Progenitor cell of endocrine pancreas (in vitro differentiated cells): ENCODE results near the gene APEH. TPM values are rescaled to one million over a fixed set of nuclear protein-coding genes. Genes with fewer than 3 reads are reported as not detected.

Experiments used
- DNase-seq: peaks from one replicate; pipeline ENCODE4 v3.0.0; 2021; ENCODE audit warnings: low spot score; ENCODE audit not compliant: unreplicated experiment
- H3K27ac Mint-ChIP-seq: 2 replicates; pipeline ENCODE4 v1.8.0; 2021; ENCODE audit warnings: mild to moderate bottlenecking, moderate library complexity, mixed read lengths
- H3K27me3 Mint-ChIP-seq: 2 replicates; pipeline ENCODE4 v1.8.0; 2021; ENCODE audit warnings: mixed read lengths
- H3K36me3 Mint-ChIP-seq: 2 replicates; pipeline ENCODE4 v1.8.0; 2022; ENCODE audit warnings: mixed read lengths; ENCODE audit not compliant: insufficient read depth
- H3K4me1 Mint-ChIP-seq: 2 replicates; pipeline ENCODE4 v1.8.0; 2021; ENCODE audit warnings: low read depth, mixed read lengths
- H3K4me3 Mint-ChIP-seq: 2 replicates; pipeline ENCODE4 v1.8.0; 2021; ENCODE audit warnings: low read depth, mild to moderate bottlenecking, moderate library complexity, mixed read lengths
- H3K9me3 Mint-ChIP-seq: 2 replicates; pipeline ENCODE4 v1.8.0; 2021; ENCODE audit warnings: low read depth, mixed read lengths
- total RNA-seq: library from RNA; stranded (reverse); gene quantifications from 2 replicates; pipeline ENCODE4 v1.2.1, GENCODE V29; 2021
- TF ChIP-seq, protein P1 (sequence below): fragments of 200-600 bp; sonication (generic); IDR thresholded peaks from one replicate; pipeline ENCODE4 v1.5.0; 2021; ENCODE audit warnings: antibody characterized with exemption, mild to moderate bottlenecking; ENCODE audit not compliant: unreplicated experiment

Gene APEH
- total RNA-seq, 1 donor from 2014 or later, result 160 TPM

DNA sequence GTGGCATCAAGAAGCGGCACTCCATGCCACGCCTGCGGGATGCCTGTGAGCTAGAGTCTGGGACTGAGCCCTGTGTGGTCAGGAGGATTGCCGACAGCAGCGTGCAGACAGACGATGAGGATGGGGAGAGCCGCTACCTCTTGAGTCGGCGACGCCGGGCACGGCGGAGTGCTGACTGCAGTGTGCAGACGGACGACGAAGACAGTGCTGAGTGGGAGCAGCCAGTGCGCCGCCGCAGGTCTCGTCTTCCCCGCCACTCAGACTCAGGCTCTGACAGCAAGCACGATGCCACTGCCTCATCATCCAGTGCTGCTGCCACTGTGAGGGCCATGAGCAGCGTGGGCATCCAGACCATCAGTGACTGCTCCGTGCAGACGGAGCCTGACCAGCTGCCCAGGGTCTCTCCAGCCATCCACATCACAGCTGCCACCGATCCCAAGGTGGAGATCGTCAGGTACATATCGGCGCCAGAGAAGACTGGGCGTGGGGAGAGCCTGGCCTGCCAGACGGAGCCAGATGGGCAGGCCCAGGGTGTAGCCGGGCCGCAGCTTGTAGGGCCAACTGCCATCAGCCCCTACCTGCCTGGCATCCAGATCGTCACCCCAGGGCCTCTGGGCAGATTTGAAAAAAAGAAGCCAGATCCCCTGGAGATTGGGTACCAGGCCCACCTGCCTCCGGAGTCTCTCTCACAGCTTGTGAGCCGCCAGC is 16.8 kb upstream of the APEH start:
- H3K9me3 Mint-ChIP-seq, result no peaks in the 10 kb centered on the region
- H3K4me3 Mint-ChIP-seq, result no peak overlapping the region
- no peak overlapping the region for H3K27ac Mint-ChIP-seq
- TF ChIP-seq, protein P1, sequence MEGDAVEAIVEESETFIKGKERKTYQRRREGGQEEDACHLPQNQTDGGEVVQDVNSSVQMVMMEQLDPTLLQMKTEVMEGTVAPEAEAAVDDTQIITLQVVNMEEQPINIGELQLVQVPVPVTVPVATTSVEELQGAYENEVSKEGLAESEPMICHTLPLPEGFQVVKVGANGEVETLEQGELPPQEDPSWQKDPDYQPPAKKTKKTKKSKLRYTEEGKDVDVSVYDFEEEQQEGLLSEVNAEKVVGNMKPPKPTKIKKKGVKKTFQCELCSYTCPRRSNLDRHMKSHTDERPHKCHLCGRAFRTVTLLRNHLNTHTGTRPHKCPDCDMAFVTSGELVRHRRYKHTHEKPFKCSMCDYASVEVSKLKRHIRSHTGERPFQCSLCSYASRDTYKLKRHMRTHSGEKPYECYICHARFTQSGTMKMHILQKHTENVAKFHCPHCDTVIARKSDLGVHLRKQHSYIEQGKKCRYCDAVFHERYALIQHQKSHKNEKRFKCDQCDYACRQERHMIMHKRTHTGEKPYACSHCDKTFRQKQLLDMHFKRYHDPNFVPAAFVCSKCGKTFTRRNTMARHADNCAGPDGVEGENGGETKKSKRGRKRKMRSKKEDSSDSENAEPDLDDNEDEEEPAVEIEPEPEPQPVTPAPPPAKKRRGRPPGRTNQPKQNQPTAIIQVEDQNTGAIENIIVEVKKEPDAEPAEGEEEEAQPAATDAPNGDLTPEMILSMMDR, result no peak
- H3K36me3 Mint-ChIP-seq, result no peaks in the 10 kb centered on the region
- H3K27me3 Mint-ChIP-seq, result no peaks in the 10 kb centered on the region
- peaks cover 6% of the 10 kb centered on the region for H3K4me1 Mint-ChIP-seq
- DNase-seq, result no peak

DNA sequence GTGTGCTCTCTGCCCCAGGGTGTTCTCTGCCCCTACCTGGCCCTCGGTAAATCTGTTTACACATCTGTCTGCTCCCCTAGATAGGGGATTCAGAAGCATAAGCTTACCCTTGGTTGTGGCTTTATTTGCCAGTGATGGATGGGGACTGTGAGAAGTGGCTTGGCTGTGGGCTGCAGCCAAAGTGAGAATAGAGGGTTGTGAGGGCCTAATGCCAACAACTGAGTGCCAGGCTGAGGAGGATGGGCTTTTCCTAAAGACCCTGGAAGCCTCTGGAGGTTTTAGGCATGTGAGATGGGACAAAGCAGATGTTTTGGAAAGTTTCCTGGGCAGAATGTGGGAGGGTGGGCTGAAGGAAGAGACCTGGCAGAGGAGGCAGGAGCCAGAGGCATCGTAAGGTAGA is 15.4 kb upstream of the APEH start:
- no peak overlapping the region for H3K27ac Mint-ChIP-seq

GRCh38 chr3:49659756-49660155 is 14.4 kb upstream of the APEH start:
- TF ChIP-seq, protein P1, result no peak
- Mint-ChIP-seq H3K27ac (no peak overlapping the region), H3K36me3 (no peaks in the 10 kb centered on the region), H3K27me3 (no peaks in the 10 kb centered on the region), H3K9me3 (no peaks in the 10 kb centered on the region), H3K4me3 (no peak overlapping the region), H3K4me1 (peaks cover 6% of the 10 kb centered on the region)
- no peak for DNase-seq

More for the DNA sequence above, 15.4 kb upstream of the APEH start:
- Mint-ChIP-seq H3K4me3 (no peak overlapping the region), H3K9me3 (no peaks in the 10 kb centered on the region), H3K27me3 (no peaks in the 10 kb centered on the region), H3K4me1 (peaks cover 6% of the 10 kb centered on the region), H3K36me3 (no peaks in the 10 kb centered on the region)
- TF ChIP-seq, protein P1, result no peak
- no peak for DNase-seq

- H3K27me3 Mint-ChIP-seq, result no peaks in the 10 kb centered on the region
These were observed 12.9 kb upstream of the APEH start for GRCh38 chr3:49661281-49661680.

DNA sequence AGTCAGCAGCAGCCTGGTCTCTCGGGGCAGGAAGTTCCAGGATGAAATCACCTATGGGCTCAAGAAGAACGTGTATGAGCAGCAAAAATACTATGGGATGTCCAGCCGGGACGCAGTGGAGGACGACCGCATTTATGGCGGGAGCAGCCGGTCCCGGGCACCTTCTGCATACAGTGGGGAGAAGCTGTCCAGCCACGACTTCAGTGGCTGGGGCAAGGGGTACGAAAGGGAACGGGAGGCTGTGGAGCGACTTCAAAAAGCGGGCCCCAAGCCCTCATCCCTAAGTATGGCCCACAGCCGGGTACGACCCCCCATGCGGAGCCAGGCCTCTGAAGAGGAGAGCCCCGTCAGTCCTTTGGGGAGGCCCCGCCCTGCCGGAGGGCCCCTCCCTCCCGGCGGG is 12.1 kb upstream of the APEH start:
- TF ChIP-seq, protein P1, result no peak
- DNase-seq, result no peak
- no peaks in the 10 kb centered on the region for H3K36me3 Mint-ChIP-seq
- H3K27me3 Mint-ChIP-seq, result no peaks in the 10 kb centered on the region
- no peak overlapping the region for H3K27ac Mint-ChIP-seq
- H3K9me3 Mint-ChIP-seq, result no peaks in the 10 kb centered on the region
- H3K4me1 Mint-ChIP-seq, result peaks cover 8% of the 10 kb centered on the region
- H3K4me3 Mint-ChIP-seq, result no peak overlapping the region

More at GRCh38 chr3:49661281-49661680, 12.9 kb upstream of the APEH start:
- Mint-ChIP-seq H3K4me3 (no peak overlapping the region), H3K36me3 (no peaks in the 10 kb centered on the region), H3K4me1 (peaks cover 6% of the 10 kb centered on the region), H3K27ac (no peak overlapping the region), H3K9me3 (no peaks in the 10 kb centered on the region)
- TF ChIP-seq, protein P1, result no peak
- DNase-seq, result no peak
